GM12872 (cell line): ENCODE results near the gene CATSPER1.
A peak's percentile ranks its signal among the peaks of the same experiment; 100 is the strongest.

Experiments
- TF ChIP-seq, protein P1 (sequence below): IDR thresholded peaks from 3 replicates; pipeline ENCODE4 v1.5.1; 2011; ENCODE audit warnings: low read depth, mild to moderate bottlenecking, low read length, moderate library complexity; ENCODE audit not compliant: insufficient read depth

Gene CATSPER1

DNA sequence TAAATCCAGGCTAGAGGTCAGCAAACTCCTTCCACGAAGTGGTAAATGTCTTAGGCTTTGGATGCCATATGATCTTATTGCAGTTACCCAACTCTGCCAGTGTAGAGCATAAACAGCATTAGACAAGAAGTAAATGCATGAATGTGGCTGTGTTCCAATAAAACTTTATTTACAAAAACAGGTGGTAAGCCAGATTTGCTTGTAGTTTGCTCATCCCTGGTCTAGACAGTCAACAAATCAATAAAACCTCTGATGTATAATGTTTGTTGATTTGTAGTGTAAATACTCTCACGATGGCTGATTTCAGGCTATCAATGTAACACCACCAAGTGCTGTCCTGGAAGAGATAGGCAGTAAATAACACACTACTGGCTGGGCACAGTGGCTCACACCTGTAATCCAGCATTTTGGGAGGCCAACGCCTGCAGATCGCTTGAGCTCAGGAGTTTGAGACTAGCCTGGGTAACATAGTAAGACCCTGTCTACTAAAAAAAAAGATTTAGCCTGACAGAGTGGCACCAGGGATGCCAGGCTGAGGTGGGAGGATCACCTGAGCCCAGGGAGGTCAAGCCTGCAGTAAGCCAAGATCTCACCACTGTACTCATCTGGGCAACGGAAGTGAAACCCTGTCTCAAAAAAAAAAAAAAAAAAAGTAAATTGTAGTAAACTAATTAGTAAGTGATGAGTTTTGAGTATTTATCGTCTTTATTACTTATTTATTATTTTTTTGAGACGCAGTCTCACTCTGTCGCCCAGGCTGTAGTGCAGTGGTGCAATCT is 6.9 kb upstream of the CATSPER1 start:
- TF ChIP-seq, protein P1, sequence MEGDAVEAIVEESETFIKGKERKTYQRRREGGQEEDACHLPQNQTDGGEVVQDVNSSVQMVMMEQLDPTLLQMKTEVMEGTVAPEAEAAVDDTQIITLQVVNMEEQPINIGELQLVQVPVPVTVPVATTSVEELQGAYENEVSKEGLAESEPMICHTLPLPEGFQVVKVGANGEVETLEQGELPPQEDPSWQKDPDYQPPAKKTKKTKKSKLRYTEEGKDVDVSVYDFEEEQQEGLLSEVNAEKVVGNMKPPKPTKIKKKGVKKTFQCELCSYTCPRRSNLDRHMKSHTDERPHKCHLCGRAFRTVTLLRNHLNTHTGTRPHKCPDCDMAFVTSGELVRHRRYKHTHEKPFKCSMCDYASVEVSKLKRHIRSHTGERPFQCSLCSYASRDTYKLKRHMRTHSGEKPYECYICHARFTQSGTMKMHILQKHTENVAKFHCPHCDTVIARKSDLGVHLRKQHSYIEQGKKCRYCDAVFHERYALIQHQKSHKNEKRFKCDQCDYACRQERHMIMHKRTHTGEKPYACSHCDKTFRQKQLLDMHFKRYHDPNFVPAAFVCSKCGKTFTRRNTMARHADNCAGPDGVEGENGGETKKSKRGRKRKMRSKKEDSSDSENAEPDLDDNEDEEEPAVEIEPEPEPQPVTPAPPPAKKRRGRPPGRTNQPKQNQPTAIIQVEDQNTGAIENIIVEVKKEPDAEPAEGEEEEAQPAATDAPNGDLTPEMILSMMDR, result no peak

DNA sequence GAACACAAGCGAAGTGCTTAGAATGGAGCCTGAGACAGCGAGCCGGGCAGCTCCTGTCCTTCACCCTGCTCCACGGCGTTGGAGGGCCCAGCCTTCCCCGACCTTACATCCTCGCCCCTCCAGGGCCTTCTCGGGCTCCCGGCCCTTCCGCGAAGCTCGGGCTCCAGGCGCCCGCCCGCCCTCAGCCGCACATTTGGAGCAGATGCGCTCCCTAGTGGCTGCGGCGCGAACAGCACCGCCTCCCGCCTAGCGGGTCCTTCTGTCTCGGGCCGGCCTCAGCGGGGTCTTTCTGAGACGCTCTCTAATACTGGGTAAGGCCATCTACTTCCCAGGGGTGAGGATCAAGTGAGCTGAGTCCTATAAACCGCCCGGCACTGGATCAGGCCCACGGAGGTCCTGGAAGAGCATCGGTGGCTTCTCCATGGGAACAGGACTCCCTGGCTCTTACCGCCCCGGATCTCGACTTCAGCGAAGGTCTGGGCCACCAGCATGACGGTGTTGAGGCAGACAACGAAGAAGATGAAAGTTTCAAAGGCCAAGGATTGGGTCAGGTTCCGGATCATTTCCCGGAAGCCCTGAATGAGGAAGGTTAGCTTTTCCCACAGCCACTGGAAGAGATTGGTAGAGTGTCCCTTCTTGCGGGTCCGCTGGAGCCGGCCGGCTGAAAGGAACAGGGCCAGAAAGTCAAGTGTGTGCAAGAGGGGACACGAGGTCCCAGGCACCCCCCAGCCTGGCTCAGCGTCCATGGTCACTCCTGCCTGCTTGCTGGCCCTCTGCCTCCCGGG is 3.7 kb downstream of the CATSPER1 start:
- TF ChIP-seq, protein P1, result peak; percentile 94

DNA sequence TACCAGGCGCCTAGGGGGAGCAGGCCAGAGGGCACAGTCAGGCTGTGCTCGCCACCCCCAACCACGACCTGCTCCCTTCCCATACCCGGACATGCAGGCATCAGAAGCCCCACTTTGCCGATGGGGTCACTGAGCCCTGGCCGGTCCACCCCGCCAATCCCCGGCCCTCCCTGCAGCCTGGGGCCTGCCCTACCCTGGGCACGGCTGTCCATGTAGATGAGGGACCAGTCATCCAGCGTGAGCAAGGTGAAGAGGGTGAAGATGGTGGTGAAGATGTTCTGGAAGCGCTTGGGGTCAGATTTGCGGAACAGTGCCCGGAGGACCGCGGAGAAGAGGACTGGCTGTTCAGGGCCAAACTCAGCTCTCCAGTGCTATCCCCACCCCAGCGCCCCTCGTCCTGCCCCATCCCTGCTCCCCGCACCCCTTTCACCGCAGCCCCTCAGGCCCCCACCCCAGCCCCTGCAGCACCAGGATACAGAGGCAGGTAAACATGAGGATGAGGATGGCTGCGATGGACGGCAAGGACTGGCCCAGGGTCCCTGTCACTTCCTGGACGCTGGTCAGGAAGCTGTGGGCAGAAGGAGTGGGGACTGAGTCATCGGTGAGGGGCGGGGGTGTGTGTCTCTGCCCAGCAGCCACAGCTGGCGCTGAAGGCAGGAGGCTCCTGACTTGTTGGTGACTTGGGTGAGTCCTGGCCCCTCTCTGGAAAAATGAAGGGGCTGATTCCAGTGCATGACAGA is 5.5 kb downstream of the CATSPER1 start:
- TF ChIP-seq, protein P1, result no peak

DNA sequence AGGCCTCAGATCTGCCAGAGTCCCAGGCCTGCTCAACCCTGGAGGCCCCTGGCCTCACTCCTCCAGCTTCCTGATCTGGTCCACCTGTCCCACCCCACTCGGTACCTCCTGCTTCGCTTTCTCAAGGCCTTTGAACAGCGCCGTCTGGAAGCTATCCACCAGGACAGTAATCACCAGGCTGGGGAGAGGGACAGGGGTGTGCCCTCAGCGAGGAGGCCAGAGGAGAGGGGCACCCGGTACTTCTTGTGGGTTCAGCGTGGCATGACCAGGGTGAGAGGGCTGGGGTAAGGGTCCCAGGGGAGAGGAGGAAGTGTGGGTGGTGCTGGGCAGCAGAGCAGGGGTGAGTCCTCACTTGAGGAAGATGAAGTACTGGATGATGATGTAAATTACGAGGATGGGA is 6.1 kb downstream of the CATSPER1 start:
- TF ChIP-seq, protein P1, result no peak

DNA sequence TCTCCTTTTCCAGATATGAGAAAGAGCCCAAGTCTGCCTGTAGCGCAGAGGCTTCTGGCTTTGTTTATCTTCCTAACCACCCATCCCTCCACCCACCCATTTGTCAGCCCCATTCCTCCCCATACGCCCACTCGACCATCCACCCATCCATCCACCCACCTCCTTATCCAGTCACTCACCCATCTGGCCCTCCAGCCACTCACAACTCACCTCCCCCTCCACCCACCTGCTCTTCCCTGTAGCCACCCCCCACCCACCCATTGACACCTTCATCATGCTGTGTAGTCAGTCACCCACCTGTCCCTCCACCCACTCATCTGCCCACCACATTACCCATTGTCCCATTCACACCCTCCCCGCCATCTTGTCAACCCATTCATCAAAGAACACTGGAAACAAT is 9.0 kb downstream of the CATSPER1 start:
- TF ChIP-seq, protein P1, result no peak

DNA sequence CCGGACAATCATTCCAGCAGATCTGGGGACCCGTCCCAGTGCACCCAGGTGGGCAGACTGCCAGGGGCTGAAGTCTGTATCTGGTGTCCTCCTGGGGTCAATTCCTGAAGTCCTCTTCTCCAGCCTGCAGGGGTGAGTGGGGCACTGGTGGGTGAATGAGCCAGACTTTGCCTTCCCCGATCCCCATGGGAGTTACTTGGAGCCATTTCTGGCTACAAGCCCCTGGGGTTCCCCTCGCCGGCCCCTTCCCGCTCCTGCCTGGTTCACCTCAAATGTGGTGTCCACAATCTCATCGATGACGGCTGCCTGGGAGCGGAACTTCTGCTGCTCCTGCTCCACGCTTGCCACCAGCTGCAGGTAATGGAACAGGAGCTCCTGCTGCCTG is 9.5 kb downstream of the CATSPER1 start:
- TF ChIP-seq, protein P1, result no peak
